Thoracic aorta (tissue), 2 donors: ENCODE measurements around the gene TMEM256. TPM values are rescaled to one million over a fixed set of nuclear protein-coding genes. Genes with fewer than 3 reads are reported as not detected.

Experiments used
- ATAC-seq: fragments of 150-250 bp; one replicate; pipeline ENCODE4 v1.8.0; 2017; ENCODE audit warnings: low read depth; ENCODE audit not compliant: insufficient number of reproducible peaks, low FRiP score
- DNase-seq: peaks from one replicate; pipeline ENCODE4 v3.0.0-alpha.2; 2020; ENCODE audit warnings: low spot score
- H3K27ac ChIP-seq, 2 donors: fragments of 200-600 bp; sonication (generic); 1 replicate in 1 of 2; 2 replicates in 1 of 2; pipeline ENCODE4 v1.5.1; 2016; ENCODE audit warnings: mild to moderate bottlenecking in 2 of 2, moderate library complexity in 2 of 2
- H3K27me3 ChIP-seq: fragments of 200-600 bp; sonication (generic); replicated peaks from 2 replicates; pipeline ENCODE4 v1.6.0; 2016; ENCODE audit warnings: mild to moderate bottlenecking; ENCODE audit not compliant: insufficient read depth
- H3K36me3 ChIP-seq: fragments of 200-600 bp; sonication (generic); one replicate; pipeline ENCODE4 v1.5.1; 2016
- H3K4me1 ChIP-seq, 2 donors: fragments of 200-600 bp; sonication (generic); 1 replicate in 1 of 2; 2 replicates in 1 of 2; pipeline versions ENCODE4 v1.5.1 to v1.6.0; 2016; ENCODE audit warnings: low read depth in 2 of 2, mild to moderate bottlenecking in 1 of 2; ENCODE audit not compliant: control insufficient read depth in 1 of 2
- H3K4me3 ChIP-seq: fragments of 200-600 bp; sonication (generic); 2 replicates; pipeline ENCODE4 v1.5.1; 2016; ENCODE audit warnings: mild to moderate bottlenecking
- H3K9me3 ChIP-seq: fragments of 200-600 bp; sonication (generic); 2 replicates; pipeline ENCODE4 v1.5.1; 2016
- total RNA-seq, 2 donors: library from RNA; depleted of rRNA; stranded (reverse); fragments of >200 nt; gene quantifications; one replicate each; pipeline versions ENCODE4 v1.1.0 to v1.2.3, GENCODE V29; 2016
- TF ChIP-seq, protein P1 (sequence below): fragments of 200-600 bp; sonication (generic); IDR thresholded peaks from one replicate; pipeline ENCODE4 v1.5.1; 2019; ENCODE audit warnings: antibody characterized with exemption

TMEM256 gene
- total RNA-seq, 2 donors from 2014 or later, result 27.9 to 88.9 TPM

DNA sequence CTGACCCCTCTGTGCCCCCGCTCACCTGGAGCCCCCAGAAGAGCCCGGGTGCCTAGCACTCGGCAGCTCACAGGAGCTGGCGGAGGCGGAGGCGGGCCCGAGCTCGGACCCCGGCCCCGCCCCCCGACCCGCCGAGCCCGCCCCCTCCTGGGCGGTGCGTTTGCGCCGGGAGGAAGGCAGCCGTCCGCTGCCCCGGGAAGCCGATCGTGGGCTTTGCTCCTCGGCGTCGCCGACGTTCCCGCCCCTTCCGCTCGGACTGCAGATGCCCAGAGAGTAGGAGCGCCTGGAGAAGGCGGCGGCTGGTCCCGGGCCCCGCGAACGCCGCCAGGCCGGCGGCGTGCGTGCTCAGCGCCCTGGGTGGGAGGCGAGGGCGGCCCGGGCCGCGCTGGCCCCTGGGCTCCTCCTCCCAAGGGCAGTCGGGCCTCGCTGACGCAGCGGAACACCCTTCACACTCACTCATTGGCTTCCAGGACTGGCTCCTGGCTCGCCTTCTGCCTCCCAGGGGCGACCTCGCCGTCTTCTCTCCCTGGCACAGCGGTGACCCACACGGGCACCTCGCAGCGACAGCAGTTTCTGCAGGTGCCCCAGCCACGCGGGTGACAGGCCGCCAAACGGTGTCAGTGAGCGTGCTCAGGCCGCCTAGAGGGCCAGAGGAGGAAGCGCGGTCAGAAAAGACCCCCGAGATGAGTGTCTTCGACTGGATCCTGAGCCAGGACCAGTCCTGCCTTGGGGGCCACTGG lies 9.3 kb downstream of the TMEM256 start, which contains the start of gene PLSCR3:
TSS of gene PLSCR3 (minus strand) at position 74 of the 740 bp plus-strand sequence. CDS start 415 bp downstream, outside the sequence.
- Histone ChIP-seq H3K4me1 (peaks cover 6 to 10% of the 10 kb centered on the region in 2 donors), H3K36me3 (peaks cover 14% of the 10 kb centered on the region), H3K4me3 (peak within 1 kb of the TSS; percentile 84), H3K27me3 (no peaks in the 10 kb centered on the region), H3K9me3 (no peaks in the 10 kb centered on the region), H3K27ac (peak within 1 kb of the TSS; percentile 84 to 88)
- peak; percentile 88 for ATAC-seq
- TF ChIP-seq, protein P1, sequence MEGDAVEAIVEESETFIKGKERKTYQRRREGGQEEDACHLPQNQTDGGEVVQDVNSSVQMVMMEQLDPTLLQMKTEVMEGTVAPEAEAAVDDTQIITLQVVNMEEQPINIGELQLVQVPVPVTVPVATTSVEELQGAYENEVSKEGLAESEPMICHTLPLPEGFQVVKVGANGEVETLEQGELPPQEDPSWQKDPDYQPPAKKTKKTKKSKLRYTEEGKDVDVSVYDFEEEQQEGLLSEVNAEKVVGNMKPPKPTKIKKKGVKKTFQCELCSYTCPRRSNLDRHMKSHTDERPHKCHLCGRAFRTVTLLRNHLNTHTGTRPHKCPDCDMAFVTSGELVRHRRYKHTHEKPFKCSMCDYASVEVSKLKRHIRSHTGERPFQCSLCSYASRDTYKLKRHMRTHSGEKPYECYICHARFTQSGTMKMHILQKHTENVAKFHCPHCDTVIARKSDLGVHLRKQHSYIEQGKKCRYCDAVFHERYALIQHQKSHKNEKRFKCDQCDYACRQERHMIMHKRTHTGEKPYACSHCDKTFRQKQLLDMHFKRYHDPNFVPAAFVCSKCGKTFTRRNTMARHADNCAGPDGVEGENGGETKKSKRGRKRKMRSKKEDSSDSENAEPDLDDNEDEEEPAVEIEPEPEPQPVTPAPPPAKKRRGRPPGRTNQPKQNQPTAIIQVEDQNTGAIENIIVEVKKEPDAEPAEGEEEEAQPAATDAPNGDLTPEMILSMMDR, result peak; percentile 44
- DNase-seq, result peak; percentile 41

DNA sequence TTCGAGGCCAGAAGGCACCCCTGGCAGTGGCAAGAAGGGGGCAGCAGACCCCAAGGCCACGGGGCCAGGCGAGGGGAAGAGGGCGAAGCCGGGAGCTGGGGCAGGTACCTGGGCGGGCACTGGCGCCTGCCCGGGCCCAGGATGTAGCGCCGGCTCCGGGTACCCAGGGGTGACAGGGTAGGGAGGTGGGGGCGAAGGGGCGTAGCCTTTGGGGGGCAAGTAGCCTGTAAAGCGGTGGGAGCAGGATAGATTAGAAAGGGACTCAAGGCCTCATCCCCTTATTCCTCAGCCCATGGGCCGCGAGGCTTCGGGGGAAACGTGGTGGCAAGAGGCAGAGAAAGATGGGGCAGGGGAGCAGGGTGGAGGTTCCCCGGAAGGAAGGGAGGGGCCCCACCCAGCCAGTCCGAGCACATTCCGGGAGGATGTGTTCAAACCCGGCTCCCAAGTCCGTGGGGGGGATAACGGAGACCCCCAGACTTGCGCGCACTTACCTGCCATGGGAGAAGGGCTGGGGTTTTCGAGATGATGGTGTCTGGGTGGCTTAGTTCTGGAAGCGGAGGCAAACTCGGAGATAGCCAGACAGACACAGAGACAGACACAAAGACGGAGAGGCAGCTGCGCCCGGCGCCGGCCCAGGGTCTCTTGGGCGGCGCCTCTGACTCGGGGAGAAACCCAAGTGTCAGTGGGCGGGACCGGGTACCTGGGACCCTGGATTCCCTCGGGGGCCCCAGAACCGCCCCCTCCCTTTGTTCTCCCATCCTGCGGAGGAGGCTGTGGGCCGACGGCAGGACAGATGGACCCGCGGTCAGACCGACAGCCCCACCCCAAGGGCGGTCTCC lies 10.1 kb downstream of the TMEM256 start:
- TF ChIP-seq, protein P1, result no peak
- Histone ChIP-seq H3K4me3 (peak overlapping the region; percentile 84), H3K27ac (peak overlapping the region; percentile 84 to 88), H3K9me3 (no peaks in the 10 kb centered on the region), H3K27me3 (no peaks in the 10 kb centered on the region), H3K36me3 (peaks cover 16% of the 10 kb centered on the region), H3K4me1 (peaks cover 6 to 10% of the 10 kb centered on the region in 2 donors)
- ATAC-seq (no peak), DNase-seq (no peak)

DNA sequence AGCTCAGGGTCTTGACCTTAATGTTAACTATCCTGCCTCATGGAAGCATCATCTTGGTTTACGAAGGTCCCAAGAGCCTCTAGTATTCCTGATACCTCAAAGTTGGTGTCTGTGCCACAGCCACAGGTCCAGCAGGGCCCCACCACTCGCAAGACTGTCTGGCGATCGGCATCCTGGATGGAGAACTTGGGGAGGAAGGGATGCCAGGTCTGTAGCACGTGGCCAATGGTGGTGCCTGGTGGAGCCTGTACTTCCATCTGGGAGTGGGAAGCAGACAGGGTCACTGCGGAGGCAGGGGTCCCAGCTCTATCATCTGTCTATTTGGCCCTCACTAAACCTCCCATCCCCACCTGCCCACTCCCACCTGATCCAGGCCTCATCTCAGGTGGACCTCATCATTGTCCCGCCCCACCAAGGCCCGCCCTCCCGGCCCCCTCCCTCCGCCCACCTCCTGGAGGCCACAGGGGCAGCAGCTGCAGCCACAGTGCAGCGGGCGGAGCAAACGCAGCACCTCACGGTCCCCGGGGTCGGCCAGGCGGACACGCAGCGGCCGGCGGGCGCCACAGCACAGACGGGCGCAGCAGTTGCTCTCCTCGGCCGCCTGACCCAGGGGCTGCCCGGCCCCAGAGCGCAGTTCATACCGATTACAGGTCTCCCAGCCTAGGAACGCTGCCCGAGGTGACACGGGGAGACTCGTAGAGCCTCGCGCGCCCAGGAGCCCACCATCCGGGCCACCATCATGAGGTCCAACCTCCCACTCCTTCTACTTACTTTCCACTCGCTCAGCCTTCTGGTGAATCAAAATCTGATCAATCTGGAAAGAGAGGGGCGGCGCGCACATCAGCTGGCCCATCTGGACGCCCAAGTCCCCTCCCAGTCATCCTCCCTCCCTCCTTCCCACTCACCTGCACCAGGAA lies 10.9 kb downstream of the TMEM256 start:
- peak overlapping the region in 1 of 2 donors; percentile 84 for H3K27ac ChIP-seq
- ATAC-seq, result no peak
- TF ChIP-seq, protein P1, result no peak

DNA sequence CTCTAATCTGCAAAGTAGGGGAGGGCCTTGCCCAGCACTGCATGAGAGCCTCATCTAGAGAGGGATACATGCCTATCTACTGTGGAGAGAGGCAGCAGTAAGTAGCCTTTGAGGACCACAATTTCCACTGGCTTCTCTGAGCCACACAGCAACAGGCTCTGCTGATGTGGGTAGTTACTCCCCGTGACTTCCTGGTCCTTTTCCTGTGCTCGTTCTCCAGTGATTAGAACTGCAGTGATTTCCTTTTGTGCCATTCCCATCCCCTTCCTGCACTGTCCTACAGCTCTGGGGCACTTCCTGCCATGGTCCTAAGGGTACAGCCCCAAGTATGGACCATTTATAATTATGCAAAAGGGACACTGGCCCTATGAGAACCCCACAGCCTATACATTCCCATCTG lies 12.6 kb downstream of the TMEM256 start:
- no peak for ATAC-seq
- no peaks in the 10 kb centered on the region for H3K9me3 ChIP-seq

More for the DNA sequence above, 10.9 kb downstream of the TMEM256 start:
- H3K36me3 ChIP-seq, result peaks cover 16% of the 10 kb centered on the region
- no peaks in the 10 kb centered on the region for H3K9me3 ChIP-seq
- H3K27me3 ChIP-seq, result no peaks in the 10 kb centered on the region
- H3K4me1 ChIP-seq, result peaks cover 6 to 10% of the 10 kb centered on the region in 2 donors
- no peak for DNase-seq
- H3K4me3 ChIP-seq, result peak overlapping the region; percentile 84

More for the DNA sequence above, 12.6 kb downstream of the TMEM256 start:
- Histone ChIP-seq H3K4me3 (no peak overlapping the region), H3K36me3 (peaks cover 16% of the 10 kb centered on the region), H3K27me3 (no peaks in the 10 kb centered on the region), H3K4me1 (peaks cover 6 to 10% of the 10 kb centered on the region in 2 donors), H3K27ac (no peak overlapping the region)
- TF ChIP-seq, protein P1, result no peak
- no peak for DNase-seq
